ENCODE data around the gene RWDD1.

GRCh38 chr6:116557893-116558292 is 13.4 kb upstream of the RWDD1 start:
- TF ChIP-seq EZH2 (IDR thresholded peaks at IDR 0.05; ENCODE audit: low read length, unreplicated experiment), result no peak
- TF ChIP-seq, protein P1, sequence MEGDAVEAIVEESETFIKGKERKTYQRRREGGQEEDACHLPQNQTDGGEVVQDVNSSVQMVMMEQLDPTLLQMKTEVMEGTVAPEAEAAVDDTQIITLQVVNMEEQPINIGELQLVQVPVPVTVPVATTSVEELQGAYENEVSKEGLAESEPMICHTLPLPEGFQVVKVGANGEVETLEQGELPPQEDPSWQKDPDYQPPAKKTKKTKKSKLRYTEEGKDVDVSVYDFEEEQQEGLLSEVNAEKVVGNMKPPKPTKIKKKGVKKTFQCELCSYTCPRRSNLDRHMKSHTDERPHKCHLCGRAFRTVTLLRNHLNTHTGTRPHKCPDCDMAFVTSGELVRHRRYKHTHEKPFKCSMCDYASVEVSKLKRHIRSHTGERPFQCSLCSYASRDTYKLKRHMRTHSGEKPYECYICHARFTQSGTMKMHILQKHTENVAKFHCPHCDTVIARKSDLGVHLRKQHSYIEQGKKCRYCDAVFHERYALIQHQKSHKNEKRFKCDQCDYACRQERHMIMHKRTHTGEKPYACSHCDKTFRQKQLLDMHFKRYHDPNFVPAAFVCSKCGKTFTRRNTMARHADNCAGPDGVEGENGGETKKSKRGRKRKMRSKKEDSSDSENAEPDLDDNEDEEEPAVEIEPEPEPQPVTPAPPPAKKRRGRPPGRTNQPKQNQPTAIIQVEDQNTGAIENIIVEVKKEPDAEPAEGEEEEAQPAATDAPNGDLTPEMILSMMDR (conservative IDR thresholded peaks at IDR 0.05; ENCODE audit: low read depth, low read length), result no peak

Measured in PC-3 (cell line).